Tibial nerve (tissue), 4 donors: ENCODE measurements around the gene CCT4.

Experiments used
- EP300 ChIP-seq, 2 donors: sonication (generic); formaldehyde crosslinking; IDR thresholded peaks; one replicate each; pipeline ENCODE4 v1.6.1; 2017; ENCODE audit warnings: antibody characterized with exemption in 2 of 2, mild to moderate bottlenecking in 1 of 2
- POLR2A ChIP-seq, 2 donors: fragments of 450-650 bp; IDR thresholded peaks; one replicate each; pipeline ENCODE4 v1.6.1; 2017; ENCODE audit warnings: antibody characterized with exemption in 2 of 2, mild to moderate bottlenecking in 2 of 2, moderate library complexity in 2 of 2
- TF ChIP-seq, protein P1 (sequence below), 5 experiments: fragments of 200-600 bp in 3 of 5; fragments of 450-650 bp in 2 of 5; sonication (generic) in 3 of 5; IDR thresholded peaks; one replicate each; pipeline ENCODE4 v1.5.1; 2016 to 2019; ENCODE audit warnings: antibody characterized with exemption in 5 of 5, mild to moderate bottlenecking in 3 of 5, moderate library complexity in 2 of 5

DNA sequence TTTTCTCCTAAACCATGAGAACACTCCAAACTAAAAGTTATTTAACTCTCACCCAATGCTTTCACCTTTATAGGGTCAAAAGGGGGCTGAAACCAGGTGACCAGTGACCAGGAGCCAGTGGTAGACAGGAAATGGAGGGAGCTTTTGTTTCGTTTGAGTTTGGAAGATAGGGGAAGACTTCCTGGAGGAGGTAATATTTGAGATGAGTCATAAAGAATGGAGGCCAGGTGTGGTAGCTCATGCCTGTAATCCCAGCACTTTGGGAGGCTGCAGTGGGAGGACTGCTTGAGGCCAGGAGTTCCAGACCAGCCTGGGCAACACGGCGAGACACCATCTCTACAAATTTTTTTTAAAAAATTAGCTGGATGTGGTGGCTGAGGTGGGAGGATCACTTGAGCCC lies 43.1 kb downstream of the CCT4 start:
- TF ChIP-seq, protein P1, sequence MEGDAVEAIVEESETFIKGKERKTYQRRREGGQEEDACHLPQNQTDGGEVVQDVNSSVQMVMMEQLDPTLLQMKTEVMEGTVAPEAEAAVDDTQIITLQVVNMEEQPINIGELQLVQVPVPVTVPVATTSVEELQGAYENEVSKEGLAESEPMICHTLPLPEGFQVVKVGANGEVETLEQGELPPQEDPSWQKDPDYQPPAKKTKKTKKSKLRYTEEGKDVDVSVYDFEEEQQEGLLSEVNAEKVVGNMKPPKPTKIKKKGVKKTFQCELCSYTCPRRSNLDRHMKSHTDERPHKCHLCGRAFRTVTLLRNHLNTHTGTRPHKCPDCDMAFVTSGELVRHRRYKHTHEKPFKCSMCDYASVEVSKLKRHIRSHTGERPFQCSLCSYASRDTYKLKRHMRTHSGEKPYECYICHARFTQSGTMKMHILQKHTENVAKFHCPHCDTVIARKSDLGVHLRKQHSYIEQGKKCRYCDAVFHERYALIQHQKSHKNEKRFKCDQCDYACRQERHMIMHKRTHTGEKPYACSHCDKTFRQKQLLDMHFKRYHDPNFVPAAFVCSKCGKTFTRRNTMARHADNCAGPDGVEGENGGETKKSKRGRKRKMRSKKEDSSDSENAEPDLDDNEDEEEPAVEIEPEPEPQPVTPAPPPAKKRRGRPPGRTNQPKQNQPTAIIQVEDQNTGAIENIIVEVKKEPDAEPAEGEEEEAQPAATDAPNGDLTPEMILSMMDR (IDR thresholded peaks at IDR 0.05), result no peak
- TF ChIP-seq POLR2A (IDR thresholded peaks at IDR 0.05) (no peak), EP300 (IDR thresholded peaks at IDR 0.05) (no peak)
